Endodermal cell (in vitro differentiated cells): ENCODE results near the gene USP37. TPM values are rescaled to one million over a fixed set of nuclear protein-coding genes. Genes with fewer than 3 reads are reported as not detected.

Experiments used
- DNase-seq: peaks from one replicate; pipeline ENCODE4 v3.0.0-alpha.2; 2017
- H3K27ac ChIP-seq: 2 replicates; pipeline ENCODE4 v1.5.1; 2013; ENCODE audit warnings: mild to moderate bottlenecking, low read depth, low read length, moderate library complexity
- H3K27me3 ChIP-seq: 2 replicates; pipeline ENCODE4 v1.6.1; 2013; ENCODE audit warnings: mild to moderate bottlenecking, low read length, moderate library complexity; ENCODE audit not compliant: insufficient read depth, control insufficient read depth, poor library complexity, severe bottlenecking
- H3K36me3 ChIP-seq: 2 replicates; pipeline ENCODE4 v1.7.0; 2013; ENCODE audit warnings: mild to moderate bottlenecking, low read length, moderate library complexity; ENCODE audit not compliant: control insufficient read depth, insufficient read depth
- H3K4me1 ChIP-seq: one replicate; pipeline ENCODE4 v1.7.0; 2013; ENCODE audit warnings: low read length; ENCODE audit not compliant: control insufficient read depth, insufficient read depth
- H3K4me3 ChIP-seq: 2 replicates; pipeline ENCODE4 v1.5.1; 2013; ENCODE audit warnings: mild to moderate bottlenecking, low read length, moderate library complexity
- H3K9ac ChIP-seq: 2 replicates; pipeline ENCODE4 v1.6.1; 2013; ENCODE audit warnings: mild to moderate bottlenecking, low read length, moderate library complexity; ENCODE audit not compliant: poor library complexity, severe bottlenecking; ENCODE audit errors: extremely low read depth
- H3K9me3 ChIP-seq: 2 replicates; pipeline ENCODE4 v1.6.1; 2013; ENCODE audit warnings: mild to moderate bottlenecking, low read length, moderate library complexity; ENCODE audit not compliant: control insufficient read depth
- H3K27ac Mint-ChIP-seq: 2 replicates; pipeline ENCODE4 v1.8.0; 2020; ENCODE audit warnings: mixed read lengths
- H3K27me3 Mint-ChIP-seq: 2 replicates; pipeline ENCODE4 v1.8.0; 2021; ENCODE audit warnings: mild to moderate bottlenecking, mixed read lengths; ENCODE audit not compliant: insufficient read depth
- H3K36me3 Mint-ChIP-seq: 2 replicates; pipeline ENCODE4 v1.8.0; 2020; ENCODE audit warnings: low read depth, mixed read lengths
- H3K4me1 Mint-ChIP-seq: 2 replicates; pipeline ENCODE4 v1.8.0; 2020; ENCODE audit warnings: mixed read lengths
- H3K4me3 Mint-ChIP-seq: 2 replicates; pipeline ENCODE4 v1.8.0; 2020; ENCODE audit warnings: mild to moderate bottlenecking, moderate library complexity, mixed read lengths
- H3K9me3 Mint-ChIP-seq: 2 replicates; pipeline ENCODE4 v1.8.0; 2020; ENCODE audit warnings: mild to moderate bottlenecking, mixed read lengths
- CTCF ChIP-seq: fragments of 200-600 bp; sonication (generic); conservative IDR thresholded peaks from 2 replicates; pipeline ENCODE4 v1.5.0; 2021; ENCODE audit warnings: antibody characterized with exemption, mild to moderate bottlenecking
- WGBS, 2 experiments: methylation state at CpG; one replicate each; pipeline versions ENCODE4 v1.1.5 to v1.1.7; 2013; ENCODE audit warnings: missing lambda C conversion rate in 2 of 2, mixed read lengths in 1 of 2; ENCODE audit not compliant: insufficient coverage in 1 of 2, insufficient read length in 1 of 2; 5-methylcytosine and 5-hydroxymethylcytosine counted together
- total RNA-seq, 2 donors: library from RNA; stranded (reverse); fragmentation: NEBNext Ultra II Directional in 1 of 2; extraction: Animal tissue kit (Norgen Biotek cat#: 25700) in 1 of 2; gene quantifications; 2 replicates in 1 of 2; 3 replicates in 1 of 2; pipeline ENCODE4 v1.2.1, GENCODE V29; 2021

Gene USP37
- total RNA-seq, 2 donors from 2014 or later, result 23.2 to 24.0 TPM

- peaks cover 11% of the 10 kb centered on the region for H3K4me1 Mint-ChIP-seq
These were observed 145.6 kb downstream of the USP37 start for GRCh38 chr2:218422403-218423086.

GRCh38 chr2:218421027-218421426 is 147.1 kb downstream of the USP37 start:
- Mint-ChIP-seq H3K9me3 (no peaks in the 10 kb centered on the region), H3K27ac (no peak overlapping the region), H3K4me1 (peaks cover 11% of the 10 kb centered on the region), H3K36me3 (peaks cover 11% of the 10 kb centered on the region), H3K4me3 (no peak overlapping the region), H3K27me3 (no peaks in the 10 kb centered on the region)
- Histone ChIP-seq H3K4me1 (peaks cover 7% of the 10 kb centered on the region), H3K9me3 (no peaks in the 10 kb centered on the region), H3K27me3 (no peaks in the 10 kb centered on the region), H3K9ac (no peak overlapping the region), H3K4me3 (no peak overlapping the region), H3K36me3 (no peaks in the 10 kb centered on the region), H3K27ac (no peak overlapping the region)
- TF ChIP-seq CTCF, result no peak
- 94 to 100% methylated on average over 1 to 2 of the region's 2 CpGs for WGBS, 2 experiments
- no peak for DNase-seq

More at GRCh38 chr2:218422403-218423086, 145.6 kb downstream of the USP37 start:
- no peak overlapping the region for H3K27ac ChIP-seq
- H3K27me3 ChIP-seq, result no peaks in the 10 kb centered on the region
- H3K27ac Mint-ChIP-seq, result no peak overlapping the region
- H3K9ac ChIP-seq, result no peak overlapping the region
- peaks cover 13% of the 10 kb centered on the region for H3K36me3 Mint-ChIP-seq
- TF ChIP-seq CTCF, result no peak
- no peak overlapping the region for H3K4me3 ChIP-seq
- H3K4me3 Mint-ChIP-seq, result no peak overlapping the region
- H3K9me3 ChIP-seq, result no peaks in the 10 kb centered on the region
- DNase-seq, result no peak
- H3K36me3 ChIP-seq, result peaks cover under 1% of the 10 kb centered on the region
- H3K9me3 Mint-ChIP-seq, result no peaks in the 10 kb centered on the region
- H3K4me1 ChIP-seq, result peaks cover 7% of the 10 kb centered on the region
- H3K27me3 Mint-ChIP-seq, result no peaks in the 10 kb centered on the region
- WGBS, 2 experiments, result 88 to 92% methylated on average over 8 to 9 of the region's 9 CpGs

GRCh38 chr2:218419630-218420216 is 148.4 kb downstream of the USP37 start:
- H3K4me3 ChIP-seq, result peak overlapping the region; percentile 61
- Mint-ChIP-seq H3K27ac (peak overlapping the region; percentile 70), H3K4me3 (peak overlapping the region; percentile 50), H3K9me3 (no peaks in the 10 kb centered on the region), H3K36me3 (peaks cover 3% of the 10 kb centered on the region), H3K27me3 (peaks cover 1% of the 10 kb centered on the region), H3K4me1 (peaks cover 11% of the 10 kb centered on the region)
- H3K4me1 ChIP-seq, result peaks cover 7% of the 10 kb centered on the region
- H3K27me3 ChIP-seq, result no peaks in the 10 kb centered on the region
- no peak overlapping the region for H3K9ac ChIP-seq
- H3K36me3 ChIP-seq, result no peaks in the 10 kb centered on the region
- WGBS, 2 experiments, result 92 to 100% methylated on average over 1 to 7 of the region's 7 CpGs
- DNase-seq, result peak; percentile 43
- no peak overlapping the region for H3K27ac ChIP-seq
- no peak for TF ChIP-seq CTCF
- H3K9me3 ChIP-seq, result no peaks in the 10 kb centered on the region
